ENCODE results near the gene PLCB4.

PLCB4 gene

DNA sequence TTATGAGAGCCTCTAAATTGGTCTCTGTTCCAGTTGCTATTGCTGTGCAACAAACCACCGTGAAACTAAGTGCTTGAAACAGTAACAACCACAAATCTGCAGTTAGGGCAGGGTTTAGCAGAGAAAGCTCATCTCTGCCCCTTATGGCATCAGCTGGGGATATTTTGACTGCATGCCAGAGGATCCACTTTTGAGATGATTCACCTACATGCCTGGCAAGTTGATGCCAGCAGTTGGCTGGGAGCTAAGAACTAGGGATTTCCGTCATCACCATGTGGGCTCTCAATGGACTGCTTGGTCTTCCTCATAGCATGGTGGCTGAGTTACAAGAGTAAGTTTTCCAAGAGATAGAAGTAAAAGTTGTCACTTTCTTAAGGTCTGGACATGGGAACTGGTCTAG, 35.1 kb downstream of the PLCB4 start:
- no peak for DNase-seq (ENCODE audit: low spot score)

GRCh38 chr20:9108260-9108659, 39.4 kb downstream of the PLCB4 start:
- no peak for DNase-seq (ENCODE audit: low spot score)

DNA sequence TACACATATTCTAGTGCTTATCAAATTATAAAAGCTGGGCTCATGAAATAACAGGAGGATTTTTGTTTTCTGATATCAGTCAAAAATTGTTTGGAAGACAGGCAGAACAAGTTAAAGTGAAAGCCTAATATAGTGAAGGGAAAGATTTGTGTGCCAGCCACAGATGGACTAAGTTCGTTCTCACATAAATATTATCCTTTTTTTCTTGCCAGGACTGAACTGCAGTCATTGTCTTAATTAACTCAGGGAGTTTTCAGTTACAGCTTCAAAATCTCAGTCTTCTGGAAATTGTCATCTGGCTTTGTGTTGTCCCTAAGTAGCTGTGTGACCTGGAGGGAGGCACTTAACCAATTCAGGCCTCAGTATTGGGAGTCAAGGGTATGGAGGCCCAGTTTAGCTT, 40.7 kb downstream of the PLCB4 start:
- DNase-seq (ENCODE audit: low spot score) = no peak

GRCh38 chr20:9110365-9110764, 41.5 kb downstream of the PLCB4 start:
- no peak for DNase-seq (ENCODE audit: low spot score)

- no peak for DNase-seq (ENCODE audit: low spot score)
Observed at GRCh38 chr20:9110916-9111432, 42.1 kb downstream of the PLCB4 start.

DNA sequence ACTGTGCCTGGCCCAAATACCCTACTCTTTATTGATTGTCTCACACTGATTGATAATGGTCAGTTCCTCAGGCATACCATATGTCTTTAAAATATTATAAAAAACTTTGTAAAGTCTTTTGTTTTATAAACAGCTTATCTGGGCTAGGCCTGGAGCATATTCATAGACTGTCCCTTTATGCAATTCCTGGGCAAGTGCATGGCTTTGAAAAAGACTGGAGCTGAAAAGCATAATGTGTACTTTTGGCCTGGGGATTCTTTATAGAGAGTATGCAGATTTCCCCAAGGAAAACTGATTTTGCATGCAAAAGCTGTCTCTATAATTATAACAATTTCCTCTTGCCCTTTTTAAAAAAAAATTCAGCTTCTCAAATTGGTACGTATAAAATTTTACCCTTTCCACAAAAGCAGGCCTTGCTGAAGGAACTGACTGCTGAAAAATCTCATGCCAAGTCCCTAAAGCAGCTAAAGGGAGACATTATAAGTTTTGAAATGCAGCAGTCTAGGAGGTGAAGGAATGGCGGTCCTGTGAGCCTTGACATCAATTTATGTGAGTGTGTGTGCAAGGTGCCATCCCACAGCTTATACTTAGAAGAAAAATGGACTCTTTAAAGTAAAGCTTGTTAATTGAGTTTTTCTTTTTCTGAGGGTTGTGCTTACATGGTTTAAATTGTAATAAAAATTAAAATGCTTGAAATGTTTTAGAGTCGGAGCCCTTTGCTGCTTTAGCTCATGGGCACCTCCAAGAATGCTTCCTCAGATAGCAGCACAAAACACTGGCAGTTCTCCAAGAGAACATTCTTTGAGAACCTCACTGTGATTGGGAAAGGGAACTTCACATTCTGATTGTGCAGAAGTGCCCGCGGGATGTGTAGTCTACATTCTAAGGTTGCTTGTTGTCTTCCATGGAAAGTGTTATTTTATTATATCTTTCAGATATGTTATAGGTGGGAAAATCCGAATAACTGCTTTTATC, 43.9 kb downstream of the PLCB4 start:
- no peak for DNase-seq (ENCODE audit: low spot score)

- DNase-seq (ENCODE audit: low spot score) = no peak
Observed at GRCh38 chr20:9114709-9115108, 45.8 kb downstream of the PLCB4 start.

- no peak for DNase-seq (ENCODE audit: low spot score)
Observed at GRCh38 chr20:9117548-9117947, 48.7 kb downstream of the PLCB4 start.

GRCh38 chr20:9119776-9120175, 50.9 kb downstream of the PLCB4 start:
- no peak for DNase-seq (ENCODE audit: low spot score)

- no peak for DNase-seq (ENCODE audit: low spot score)
Observed at GRCh38 chr20:9121211-9121610, 52.3 kb downstream of the PLCB4 start.

GRCh38 chr20:9122571-9122970, 53.7 kb downstream of the PLCB4 start:
- no peak for DNase-seq (ENCODE audit: low spot score)

- DNase-seq (ENCODE audit: low spot score) = no peak
Observed at GRCh38 chr20:9126527-9126926, 57.6 kb downstream of the PLCB4 start.

DNA sequence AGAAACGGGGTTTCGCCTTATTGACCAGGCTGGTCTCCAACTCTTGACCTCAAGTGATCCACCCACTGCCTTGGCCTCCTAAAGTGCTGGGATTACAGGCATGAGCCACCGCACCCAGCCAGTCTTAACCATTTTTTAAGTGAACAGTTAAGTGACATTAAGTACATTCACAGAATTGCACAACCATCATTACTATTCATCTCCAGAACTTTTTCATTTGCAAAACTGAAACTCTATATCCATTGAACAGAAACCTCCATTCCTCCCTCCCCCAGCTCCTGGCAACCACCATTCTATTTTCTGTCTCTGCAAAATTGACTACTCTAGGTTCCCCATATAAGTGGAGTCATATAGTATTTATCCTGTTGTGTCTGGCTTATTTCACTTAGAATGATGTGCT, 59.7 kb downstream of the PLCB4 start:
- DNase-seq (ENCODE audit: low spot score) = no peak

DNA sequence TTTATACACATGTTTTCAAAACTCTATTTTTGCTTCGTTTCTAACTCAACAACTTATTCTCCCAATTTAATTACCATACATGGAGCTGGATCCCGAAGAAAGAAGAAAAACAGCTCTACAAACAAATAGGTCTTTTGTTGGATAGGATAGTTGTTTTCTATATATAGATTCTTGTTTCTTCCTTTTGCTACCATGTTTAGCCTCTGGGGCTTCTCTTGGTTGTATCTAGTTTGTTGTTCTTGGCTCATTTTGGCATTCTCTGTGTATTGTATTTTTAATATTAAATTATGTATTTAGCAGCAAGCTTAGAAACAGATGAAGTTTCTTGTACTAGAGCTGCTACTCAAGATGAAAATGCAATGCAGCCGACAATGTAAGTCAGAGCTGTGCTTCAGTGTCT, 60.9 kb downstream of the PLCB4 start:
- no peak for DNase-seq (ENCODE audit: low spot score)

DNA sequence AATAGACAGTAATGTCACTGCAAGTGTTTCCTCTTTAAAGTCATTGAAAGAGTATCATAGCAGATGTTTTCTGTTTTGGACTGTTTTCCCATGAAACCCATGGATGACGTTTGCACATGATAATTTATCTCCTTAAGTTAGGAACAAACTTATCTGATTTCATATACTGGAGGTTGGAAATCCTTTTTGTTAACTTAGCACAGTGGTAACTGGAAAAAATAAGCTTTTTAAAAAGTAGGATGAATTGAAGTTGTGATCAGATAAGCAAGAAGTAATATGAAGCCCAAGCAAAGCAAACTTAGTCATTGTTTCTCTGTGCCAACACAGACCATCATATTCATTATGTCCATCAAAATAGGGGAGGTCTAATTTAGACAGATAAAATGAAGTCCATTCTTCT, 61.6 kb downstream of the PLCB4 start:
- DNase-seq (ENCODE audit: low spot score) = no peak

GRCh38 chr20:9131841-9132240, 63.0 kb downstream of the PLCB4 start:
- no peak for DNase-seq (ENCODE audit: low spot score)

DNA sequence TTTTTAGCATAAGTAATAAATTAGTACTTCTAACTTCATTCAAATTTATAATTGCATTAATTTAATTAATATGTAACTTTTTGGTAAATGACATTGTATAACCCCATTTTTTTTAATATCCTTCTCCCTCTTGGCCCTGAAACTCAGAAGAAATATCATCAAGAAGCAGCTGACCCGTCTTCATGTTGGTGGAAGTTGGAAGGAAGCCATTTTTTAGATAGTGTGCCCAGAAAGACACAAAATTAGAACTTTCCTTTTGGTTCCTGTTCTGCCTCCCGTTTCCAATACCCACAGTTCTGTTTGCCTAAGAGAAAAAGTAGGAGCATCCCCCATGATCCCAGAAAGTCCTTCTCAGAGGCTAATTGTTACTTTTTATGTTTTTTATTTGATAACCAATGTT, 65.5 kb downstream of the PLCB4 start:
- DNase-seq (ENCODE audit: low spot score) = no peak

- DNase-seq (ENCODE audit: low spot score) = no peak
Observed at GRCh38 chr20:9136114-9136513, 67.2 kb downstream of the PLCB4 start.

GRCh38 chr20:9137001-9137400, 68.1 kb downstream of the PLCB4 start:
- no peak for DNase-seq (ENCODE audit: low spot score)

DNA sequence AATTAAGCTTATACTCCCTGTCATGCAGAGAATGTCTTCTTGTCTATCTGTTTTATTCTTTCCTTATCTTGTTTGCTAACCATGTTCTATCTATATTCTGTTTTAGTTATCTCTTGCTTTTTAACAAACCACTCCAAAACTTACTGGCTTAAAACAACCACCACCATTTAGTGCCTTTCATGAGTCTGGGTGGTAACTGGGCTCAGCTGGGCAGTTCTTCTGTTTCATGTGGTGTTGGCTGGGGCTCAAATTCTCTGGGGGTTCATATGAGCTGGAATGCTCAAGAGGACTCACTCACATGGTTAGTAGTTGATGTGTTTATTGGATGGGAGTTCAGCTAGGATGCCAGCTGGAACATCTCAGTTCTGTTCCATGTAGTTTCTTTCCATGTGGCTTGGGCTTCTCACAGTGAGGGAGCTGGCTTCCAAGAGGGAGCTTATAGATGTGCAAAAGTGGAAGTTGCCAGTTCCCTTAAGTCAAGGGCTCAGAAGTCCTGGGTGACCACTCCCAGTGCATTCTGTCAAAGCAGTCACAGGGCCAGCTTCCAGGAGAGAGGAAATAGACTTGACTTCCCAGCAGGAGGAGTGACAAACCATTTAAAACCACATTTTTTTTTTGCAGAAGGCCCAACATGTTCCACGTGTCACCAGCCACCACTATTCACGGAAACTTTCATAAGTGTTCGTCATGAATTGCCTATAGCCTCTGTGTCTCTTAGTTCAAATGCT, 70.4 kb downstream of the PLCB4 start:
- DNase-seq (ENCODE audit: low spot score) = no peak

GRCh38 chr20:9140162-9140760, 71.4 kb downstream of the PLCB4 start:
- no peak for DNase-seq (ENCODE audit: low spot score)

DNA sequence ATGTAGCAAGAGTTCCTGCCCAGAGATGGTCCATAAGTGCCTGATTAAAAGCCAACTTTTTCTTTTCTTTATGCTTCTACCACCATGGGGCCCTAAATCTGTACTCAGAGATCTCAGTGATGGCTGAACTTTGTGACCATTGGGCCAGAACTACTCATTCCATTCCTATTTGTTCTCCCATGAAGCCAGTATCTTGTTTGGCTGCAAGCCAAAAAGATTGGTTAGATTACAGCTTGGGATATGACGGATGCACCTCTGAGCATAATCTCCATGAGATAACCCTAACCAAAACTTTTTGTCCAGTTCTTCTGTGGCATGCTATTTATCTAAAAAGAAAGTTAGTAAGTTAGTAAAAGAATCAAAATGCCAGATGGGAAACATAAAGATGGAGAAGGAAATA, 72.2 kb downstream of the PLCB4 start:
- no peak for DNase-seq (ENCODE audit: low spot score)

GRCh38 chr20:9141921-9142320, 73.0 kb downstream of the PLCB4 start:
- DNase-seq (ENCODE audit: low spot score) = no peak

Data from activated CD4-positive, alpha-beta T cell treated with anti-CD3 and anti-CD28 coated beads, Interleukin-2, Interleukin-4, amounts not matched to agents 100 ng/mL and 50 ng/mL, durations not matched to agents 16 hours and 8 hours (primary cell).